ENCODE measurements around the gene SPZ1.

DNA sequence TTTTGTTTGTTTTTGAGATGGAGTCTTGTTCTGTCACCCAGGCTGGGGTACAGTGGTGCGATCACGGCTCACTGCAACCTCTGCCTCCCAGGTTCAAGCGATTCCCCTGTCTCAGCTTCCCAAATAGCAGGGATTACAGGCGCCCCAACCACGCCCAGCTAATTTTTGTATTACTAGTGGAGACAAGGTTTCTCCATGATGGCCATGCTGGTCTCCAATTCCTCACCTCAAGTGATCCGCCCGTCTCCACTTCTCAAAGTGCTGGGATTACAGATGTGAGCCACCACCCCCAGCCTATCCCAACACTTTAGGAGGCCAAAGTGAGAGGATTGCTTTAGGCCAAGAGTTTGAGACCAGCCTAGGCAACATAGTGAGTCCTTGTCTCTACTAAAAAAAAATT lies 19.3 kb downstream of the SPZ1 start:
- TF ChIP-seq FOXK2 (IDR thresholded peaks at IDR 0.05) = no peak
- no peak for TF ChIP-seq KDM6A (CRISPR knock-in tag; IDR thresholded peaks at IDR 0.05; ENCODE audit: low read depth)
- no peak for TF ChIP-seq POLR2A (IDR thresholded peaks at IDR 0.05; ENCODE audit: insufficient read depth in 1 of 2, low read depth in 2 of 2, low read length in 2 of 2)
- TF ChIP-seq, protein P1, sequence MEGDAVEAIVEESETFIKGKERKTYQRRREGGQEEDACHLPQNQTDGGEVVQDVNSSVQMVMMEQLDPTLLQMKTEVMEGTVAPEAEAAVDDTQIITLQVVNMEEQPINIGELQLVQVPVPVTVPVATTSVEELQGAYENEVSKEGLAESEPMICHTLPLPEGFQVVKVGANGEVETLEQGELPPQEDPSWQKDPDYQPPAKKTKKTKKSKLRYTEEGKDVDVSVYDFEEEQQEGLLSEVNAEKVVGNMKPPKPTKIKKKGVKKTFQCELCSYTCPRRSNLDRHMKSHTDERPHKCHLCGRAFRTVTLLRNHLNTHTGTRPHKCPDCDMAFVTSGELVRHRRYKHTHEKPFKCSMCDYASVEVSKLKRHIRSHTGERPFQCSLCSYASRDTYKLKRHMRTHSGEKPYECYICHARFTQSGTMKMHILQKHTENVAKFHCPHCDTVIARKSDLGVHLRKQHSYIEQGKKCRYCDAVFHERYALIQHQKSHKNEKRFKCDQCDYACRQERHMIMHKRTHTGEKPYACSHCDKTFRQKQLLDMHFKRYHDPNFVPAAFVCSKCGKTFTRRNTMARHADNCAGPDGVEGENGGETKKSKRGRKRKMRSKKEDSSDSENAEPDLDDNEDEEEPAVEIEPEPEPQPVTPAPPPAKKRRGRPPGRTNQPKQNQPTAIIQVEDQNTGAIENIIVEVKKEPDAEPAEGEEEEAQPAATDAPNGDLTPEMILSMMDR (CRISPR knock-in tag; IDR thresholded peaks at IDR 0.05) = no peak
- TF ChIP-seq TGIF2 (CRISPR knock-in tag; IDR thresholded peaks at IDR 0.05) = no peak

All from HepG2 (cell line).